HG03025 (cell line): ENCODE results near the gene RAB29.
"Not testable (repeated sequence)": the region's sequence is repeated elsewhere in the genome, so short reads cannot be mapped to it uniquely, and the experiment has no call there.

Experiments
- ATAC-seq: cut with Tn5 transposase; IDR thresholded peaks from one replicate; pipeline ENCODE4 v1.9.1; 2021; ENCODE audit warnings: mild to moderate bottlenecking, moderate library complexity; ENCODE audit not compliant: unreplicated experiment, low FRiP score

Gene RAB29

DNA sequence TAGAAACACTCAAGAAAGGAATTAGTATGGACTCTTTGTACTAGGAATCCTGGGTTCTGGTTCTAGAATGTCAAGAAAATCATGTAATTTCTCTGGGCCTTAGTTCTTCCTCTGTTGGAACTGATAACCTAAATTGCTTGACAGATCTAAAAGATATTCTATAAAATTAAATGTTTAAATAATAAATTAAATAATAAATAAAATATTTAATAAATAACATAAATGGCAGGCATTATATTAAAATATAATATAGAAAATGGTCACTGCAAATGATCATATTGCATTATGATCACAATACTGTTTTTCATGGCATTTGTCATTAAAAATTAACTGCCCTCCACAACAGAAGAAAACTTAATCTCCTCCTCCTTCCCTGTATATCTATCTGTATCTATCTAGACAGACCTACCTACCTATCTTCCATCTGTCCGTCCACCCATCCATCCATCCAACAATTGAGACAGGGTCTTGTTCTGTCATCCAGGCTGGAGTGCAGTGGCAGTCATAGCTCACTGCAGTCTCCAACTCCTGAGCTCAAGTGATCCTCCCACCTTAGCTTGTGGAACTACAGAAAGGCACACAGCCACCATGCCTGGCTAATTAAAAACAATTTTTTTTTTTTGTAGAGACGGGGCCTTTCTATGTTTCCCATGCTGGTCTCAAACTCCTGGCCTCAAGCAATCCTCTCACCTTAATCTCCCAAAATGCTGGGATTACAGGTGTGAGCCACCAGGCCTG, 41.7 kb downstream of the RAB29 start:
- no peak for ATAC-seq

DNA sequence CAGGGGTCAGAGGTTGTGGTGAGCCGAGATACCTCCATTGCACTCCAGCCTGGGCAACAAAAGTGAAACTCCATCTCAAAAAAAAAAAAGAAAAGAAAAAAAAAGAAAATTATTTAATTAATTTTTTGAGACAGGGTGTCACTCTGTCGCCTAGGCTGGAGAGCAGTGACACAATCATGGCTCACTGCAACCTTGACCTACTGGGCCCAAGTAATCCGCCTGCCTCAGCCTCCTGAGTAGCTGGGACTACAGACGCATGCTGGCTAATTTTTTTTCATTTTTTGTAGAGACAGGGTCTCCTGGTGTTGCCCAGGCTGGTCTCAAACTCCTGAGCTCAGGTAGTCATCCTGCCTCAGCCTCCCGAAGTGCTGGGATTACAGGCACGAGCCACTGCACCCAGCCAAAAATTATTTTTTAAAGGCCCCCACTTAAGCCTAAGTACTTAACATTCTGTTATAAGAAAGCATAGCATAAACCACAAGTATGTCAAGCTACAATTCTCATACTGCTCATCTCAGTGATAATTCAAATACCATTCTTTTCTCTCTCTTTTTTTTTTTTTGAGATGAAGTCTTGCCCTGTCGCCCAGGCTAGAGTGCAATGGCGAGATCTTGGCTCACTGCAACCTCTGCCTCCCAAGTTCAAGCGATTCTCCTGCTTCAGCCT, 45.2 kb downstream of the RAB29 start:
- no peak for ATAC-seq

DNA sequence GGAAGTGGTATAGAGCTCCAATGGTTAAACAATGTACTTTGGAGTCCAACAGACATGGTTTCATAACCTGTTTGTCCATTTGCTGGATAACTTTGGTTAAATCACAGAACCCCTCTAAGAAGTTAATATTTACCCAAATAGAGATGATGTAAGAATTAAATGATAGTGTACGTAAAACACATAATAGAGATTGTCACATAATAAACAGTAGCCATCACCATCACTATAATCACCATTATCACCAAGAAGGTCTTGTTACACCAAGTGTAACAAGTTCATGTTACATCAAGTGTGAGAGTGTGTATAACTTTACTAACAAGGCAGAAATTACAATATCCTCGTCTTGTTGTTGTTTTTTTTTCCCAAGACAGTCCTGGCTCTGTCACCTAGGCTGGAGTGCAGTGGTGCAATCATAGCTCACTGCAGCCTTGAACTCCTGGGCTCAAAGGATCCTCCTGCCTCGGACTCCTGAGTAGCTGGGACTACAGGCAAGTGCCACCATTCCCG, 48.6 kb downstream of the RAB29 start:
- ATAC-seq: no peak

DNA sequence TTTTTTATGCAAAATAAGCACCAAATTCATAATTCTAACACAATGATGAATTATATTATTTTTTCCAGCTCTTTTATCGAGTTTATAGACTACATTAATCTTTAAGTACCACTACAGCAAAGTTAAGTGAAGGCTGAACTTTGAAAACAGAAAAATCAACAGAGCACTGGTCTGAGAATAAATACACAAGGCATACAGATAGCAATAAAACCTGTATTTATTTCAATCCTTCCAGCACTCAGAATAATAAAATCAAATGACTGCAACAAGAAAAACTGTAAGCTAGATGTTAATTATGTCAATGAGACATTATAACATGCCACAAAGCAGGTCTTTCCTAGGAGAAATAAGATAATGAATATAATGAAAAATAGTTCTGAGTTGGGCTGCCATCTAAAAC, 49.8 kb downstream of the RAB29 start:
- ATAC-seq: no peak

DNA sequence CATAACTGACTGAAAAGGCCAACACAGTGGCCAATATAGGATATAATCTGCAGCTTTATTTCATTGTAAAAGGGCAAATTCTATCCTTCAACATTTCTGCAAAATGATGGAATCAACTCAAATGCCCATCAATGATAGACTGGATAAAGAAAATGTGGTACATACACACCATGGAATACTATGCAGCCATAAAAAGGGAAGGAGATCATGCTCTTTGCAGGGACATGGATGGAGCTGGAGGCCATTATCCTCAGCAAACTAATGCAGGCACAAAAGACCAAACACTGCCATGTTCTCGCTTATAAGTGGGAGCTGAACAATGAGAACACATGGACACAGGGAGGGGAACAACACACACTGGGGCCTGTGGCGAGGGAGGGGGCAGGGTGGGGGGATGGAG, 54.5 kb downstream of the RAB29 start:
- not testable (repeated sequence) for ATAC-seq

DNA sequence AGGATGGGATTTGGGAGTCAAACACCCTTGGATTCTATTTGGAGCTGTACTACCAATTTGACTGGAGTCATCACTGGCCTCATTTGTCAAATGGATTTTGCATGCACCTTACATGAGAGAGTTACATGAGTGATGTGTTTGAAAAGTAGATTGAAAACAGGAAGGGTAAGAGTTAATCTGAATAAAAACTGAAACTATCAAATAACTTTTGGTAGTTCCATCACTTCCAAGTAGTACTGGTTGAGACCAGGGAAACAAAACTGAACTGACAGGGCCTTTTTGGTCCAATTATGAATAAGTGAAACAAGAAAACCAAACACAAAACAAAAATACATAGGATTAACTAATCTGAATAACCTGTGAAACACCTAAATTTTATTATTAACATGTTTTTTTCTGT, 55.5 kb downstream of the RAB29 start:
- no peak for ATAC-seq

DNA sequence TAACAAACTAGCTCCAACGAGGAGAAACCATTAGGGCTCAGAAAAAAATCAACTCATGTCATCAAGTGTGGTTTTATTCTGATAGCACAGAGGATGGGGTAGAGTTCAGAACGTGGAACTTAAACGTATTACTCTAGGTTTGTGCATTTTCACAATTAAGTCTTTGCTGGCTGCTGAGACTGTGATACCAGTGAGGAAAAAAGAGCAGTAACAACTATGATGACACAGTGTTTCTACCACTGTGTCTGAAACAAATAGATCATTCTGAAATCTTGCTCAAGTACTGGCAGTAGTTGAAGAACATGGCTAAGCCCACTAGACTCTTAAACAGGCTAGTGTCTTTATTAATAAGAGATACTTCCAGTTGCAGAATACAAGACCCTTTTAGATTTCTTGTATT, 56.3 kb downstream of the RAB29 start:
- no peak for ATAC-seq
